ENCODE measurements around the gene LEMD3. TPM values are rescaled to one million over a fixed set of nuclear protein-coding genes. Genes with fewer than 3 reads are reported as not detected.

The LEMD3 gene
- total and polyA plus RNA-seq, 2 of the 8 experiments (the other 6 are each of a cell fraction or from before 2014, with no cell fraction given): 5.8 to 33.2 TPM

- TF ChIP-seq TAF7 (optimal IDR thresholded peaks at IDR 0.05; ENCODE audit: borderline replicate concordance, low read depth, low read length): no peak
- TF ChIP-seq SIX5 (IDR thresholded peaks at IDR 0.05; ENCODE audit: low read depth, low read length): no peak
- TF ChIP-seq KDM1A (IDR thresholded peaks at IDR 0.05; ENCODE audit: borderline replicate concordance, low read length): no peak
- TF ChIP-seq SP4 (IDR thresholded peaks at IDR 0.05; ENCODE audit: low read length): no peak
- no peak for TF ChIP-seq FOSL1 (IDR thresholded peaks at IDR 0.05; ENCODE audit: insufficient read depth, low read depth, low read length)
- no peak for TF ChIP-seq PHF8 (conservative IDR thresholded peaks at IDR 0.05; ENCODE audit: low read depth, low read length)
- no peak for TF ChIP-seq KDM5A (IDR thresholded peaks at IDR 0.05; ENCODE audit: low read length)
These were observed 47.4 kb upstream of the LEMD3 start (continued) for GRCh38 chr12:65121956-65122469.

Measured in H1 (cell line).